ENCODE measurements around the gene RAB6A. TPM values are rescaled to one million over a fixed set of nuclear protein-coding genes. Genes with fewer than 3 reads are reported as not detected.

RAB6A gene
- total RNA-seq (2022; extraction: Qiagen RNA extraction; ENCODE audit: low read depth) = 49.9 to 73.0 TPM (median 63.4 TPM) in 5 replicates

GRCh38 chr11:73760679-73761402, at the start of gene RAB6A:
RAB6A (minus strand) TSS chr11:73761074; CDS start chr11:73760635, 439 bp downstream.

GRCh38 chr11:73787643-73788558, 27.0 kb upstream of the RAB6A start, which contains the start of gene MRPL48:
MRPL48 (plus strand) TSS chr11:73787874; CDS start chr11:73787972, 98 bp downstream.

GRCh38 chr11:73645972-73646631, 114.8 kb downstream of the RAB6A start, which contains the start of gene PLEKHB1:
PLEKHB1 (plus strand) TSS chr11:73646581; CDS start chr11:73646609, 28 bp downstream.

Other genes with a start within 250 kb of the RAB6A start
- gene FAM168A, start 163.0 kb downstream of the RAB6A start, total RNA-seq (2022; extraction: Qiagen RNA extraction; ENCODE audit: low read depth) = 12.0 to 17.6 TPM (median 15.2 TPM) in 5 replicates
- gene PLEKHB1, start 114.5 kb downstream of the RAB6A start, total RNA-seq (2022; extraction: Qiagen RNA extraction; ENCODE audit: low read depth) = 0.54 to 1.0 TPM (median 0.73 TPM) in 5 replicates
- gene MRPL48, start 26.8 kb upstream of the RAB6A start, total RNA-seq (2022; extraction: Qiagen RNA extraction; ENCODE audit: low read depth) = 45.6 to 54.8 TPM (median 51.9 TPM) in 5 replicates
- gene COA4, start 115.8 kb upstream of the RAB6A start, total RNA-seq (2022; extraction: Qiagen RNA extraction; ENCODE audit: low read depth) = 129 to 143 TPM (median 133 TPM) in 5 replicates
- 11.6 to 13.0 TPM (median 12.3 TPM) in 5 replicates for gene PAAF1, start 115.9 kb upstream of the RAB6A start, total RNA-seq (2022; extraction: Qiagen RNA extraction; ENCODE audit: low read depth)
- 0.31 to 1.2 TPM (median 0.45 TPM) in 5 replicates for gene DNAJB13, start 190.0 kb upstream of the RAB6A start, total RNA-seq (2022; extraction: Qiagen RNA extraction; ENCODE audit: low read depth)
- gene UCP2, start 221.8 kb upstream of the RAB6A start, total RNA-seq (2022; extraction: Qiagen RNA extraction; ENCODE audit: low read depth) = 69.3 to 102 TPM (median 76.8 TPM) in 5 replicates
- 0.70 to 2.4 TPM (median 1.4 TPM) in 5 replicates for gene UCP3, start 248.0 kb upstream of the RAB6A start, total RNA-seq (2022; extraction: Qiagen RNA extraction; ENCODE audit: low read depth)

All from A549 treated with DMSO at 1 μM for 4 hours (cell line).